ENCODE data around the gene FAM135A. TPM values are rescaled to one million over a fixed set of nuclear protein-coding genes. Genes with fewer than 3 reads are reported as not detected.

The FAM135A gene
- total RNA-seq (2014; rRNA removed; shearing (Covaris generic)) (8.2 and 11.5 TPM in 2 replicates), polyA plus RNA-seq (2016; fragmentation: Nextera tagmentation; extraction: Ambion mirVana) (3.5 and 4.9 TPM in 2 replicates)

GRCh38 chr6:70413114-70413991 is at the start of gene FAM135A:
TSS of gene FAM135A (plus strand) at chr6:70413508. CDS start at chr6:70428343, 14,835 bp downstream.
- Histone ChIP-seq H3K27ac (peak within 1 kb of the TSS; percentile 19; the same call in 1 of the 2 replicates), H2AFZ (peak within 1 kb of the TSS; percentile 98), H3K4me1 (ENCODE audit: insufficient read depth) (peaks cover 6% of the 10 kb centered on the region), H3K27me3 (replicated peaks; ENCODE audit: insufficient read depth) (no peaks in the 10 kb centered on the region), H3K9me2 (ENCODE audit: insufficient read depth) (no peaks in the 10 kb centered on the region), H3K4me3 (peak within 1 kb of the TSS; percentile 93), H3K36me3 (ENCODE audit: low read depth) (no peaks in the 10 kb centered on the region), H3K9ac (peak within 1 kb of the TSS; percentile 88), H3K9me3 (ENCODE audit: low read depth) (no peaks in the 10 kb centered on the region), H4K20me1 (ENCODE audit: insufficient read depth) (no peaks in the 10 kb centered on the region), H3K79me2 (ENCODE audit: insufficient read depth) (no peaks in the 10 kb centered on the region), H3K4me2 (ENCODE audit: unreplicated experiment) (peak within 1 kb of the TSS; percentile 95), H3F3A (ENCODE audit: insufficient read depth) (peaks cover 19% of the 10 kb centered on the region; the same call in 1 of the 2 replicates)
- WGBS, 2 experiments (ENCODE audit: low coverage in 1 of 2, low lambda C conversion rate in 2 of 2, missing lambda C conversion rate in 2 of 2): 0 to 1% methylated on average over 55 to 82 of the region's 89 CpGs
- peak; percentile 98 for DNase-seq
- in situ Hi-C loops (cut with MboI): no loop called here
- no peak for TF ChIP-seq EZH2 (IDR thresholded peaks at IDR 0.05; ENCODE audit: insufficient read depth, poor library complexity, severe bottlenecking)

- no peaks in the 10 kb centered on the region for H3F3A ChIP-seq (ENCODE audit: insufficient read depth)
- no peaks in the 10 kb centered on the region for H3K4me1 ChIP-seq (ENCODE audit: insufficient read depth)
- no peaks in the 10 kb centered on the region for H3K9me3 ChIP-seq (ENCODE audit: low read depth)
- no peak overlapping the region for H3K4me3 ChIP-seq
- H3K27ac ChIP-seq: no peak overlapping the region
- in situ Hi-C loops (cut with MboI): no loop called here
- no peaks in the 10 kb centered on the region for H3K36me3 ChIP-seq (ENCODE audit: low read depth)
- WGBS, 2 experiments (ENCODE audit: low coverage in 1 of 2, low lambda C conversion rate in 2 of 2, missing lambda C conversion rate in 2 of 2): 54% methylated on average over 11 of the region's 11 CpGs
- TF ChIP-seq EZH2phosphoT487 (IDR thresholded peaks at IDR 0.05; ENCODE audit: insufficient read depth, low read depth): no peak
- TF ChIP-seq EZH2 (IDR thresholded peaks at IDR 0.05; ENCODE audit: insufficient read depth, poor library complexity, severe bottlenecking): no peak
- H3K27me3 ChIP-seq (replicated peaks; ENCODE audit: insufficient read depth): peaks cover 48% of the 10 kb centered on the region
- no peaks in the 10 kb centered on the region for H3K79me2 ChIP-seq (ENCODE audit: insufficient read depth)
- H3K9ac ChIP-seq: no peak overlapping the region
- no peak overlapping the region for H3K4me2 ChIP-seq (ENCODE audit: unreplicated experiment)
- DNase-seq: no peak
- no peaks in the 10 kb centered on the region for H3K9me2 ChIP-seq (ENCODE audit: insufficient read depth)
- H2AFZ ChIP-seq: no peak overlapping the region
- H4K20me1 ChIP-seq (ENCODE audit: insufficient read depth): no peaks in the 10 kb centered on the region
These were observed 49.4 kb upstream of the FAM135A start for GRCh38 chr6:70363741-70364493.

- DNase-seq: peak; percentile 81
- in situ Hi-C loops (cut with MboI): no loop called here
- no peaks in the 10 kb centered on the region for H3K79me2 ChIP-seq (ENCODE audit: insufficient read depth)
- no peak overlapping the region for H3K4me3 ChIP-seq
- no peak overlapping the region for H3K27ac ChIP-seq
- H3K36me3 ChIP-seq (ENCODE audit: low read depth): no peaks in the 10 kb centered on the region
- H3K9me2 ChIP-seq (ENCODE audit: insufficient read depth): no peaks in the 10 kb centered on the region
- H2AFZ ChIP-seq: no peak overlapping the region
- H3F3A ChIP-seq (ENCODE audit: insufficient read depth): no peaks in the 10 kb centered on the region
- no peaks in the 10 kb centered on the region for H3K9me3 ChIP-seq (ENCODE audit: low read depth)
- H3K4me1 ChIP-seq (ENCODE audit: insufficient read depth): no peaks in the 10 kb centered on the region
- no peaks in the 10 kb centered on the region for H4K20me1 ChIP-seq (ENCODE audit: insufficient read depth)
- peaks cover 63% of the 10 kb centered on the region for H3K27me3 ChIP-seq (replicated peaks; ENCODE audit: insufficient read depth)
- TF ChIP-seq EZH2 (IDR thresholded peaks at IDR 0.05; ENCODE audit: insufficient read depth, poor library complexity, severe bottlenecking): no peak
- no peak for TF ChIP-seq EZH2phosphoT487 (IDR thresholded peaks at IDR 0.05; ENCODE audit: insufficient read depth, low read depth)
- no peak overlapping the region for H3K9ac ChIP-seq
- 17 to 18% methylated on average over 5 of the region's 5 CpGs for WGBS, 2 experiments (ENCODE audit: low coverage in 1 of 2, low lambda C conversion rate in 2 of 2, missing lambda C conversion rate in 2 of 2)
- H3K4me2 ChIP-seq (ENCODE audit: unreplicated experiment): no peak overlapping the region
These were observed 43.9 kb upstream of the FAM135A start for GRCh38 chr6:70369332-70369950.

- no peaks in the 10 kb centered on the region for H3F3A ChIP-seq (ENCODE audit: insufficient read depth)
- no peaks in the 10 kb centered on the region for H4K20me1 ChIP-seq (ENCODE audit: insufficient read depth)
- peaks cover 52% of the 10 kb centered on the region for H3K27me3 ChIP-seq (replicated peaks; ENCODE audit: insufficient read depth)
- no peaks in the 10 kb centered on the region for H3K36me3 ChIP-seq (ENCODE audit: low read depth)
- no peak overlapping the region for H3K27ac ChIP-seq
- no peaks in the 10 kb centered on the region for H3K4me1 ChIP-seq (ENCODE audit: insufficient read depth)
- H3K9ac ChIP-seq: no peak overlapping the region
- H3K4me2 ChIP-seq (ENCODE audit: unreplicated experiment): no peak overlapping the region
- TF ChIP-seq EZH2 (IDR thresholded peaks at IDR 0.05; ENCODE audit: insufficient read depth, poor library complexity, severe bottlenecking) (no peak), EZH2phosphoT487 (IDR thresholded peaks at IDR 0.05; ENCODE audit: insufficient read depth, low read depth) (no peak)
- no peaks in the 10 kb centered on the region for H3K9me2 ChIP-seq (ENCODE audit: insufficient read depth)
- no peaks in the 10 kb centered on the region for H3K9me3 ChIP-seq (ENCODE audit: low read depth)
- no peak for DNase-seq
- H3K4me3 ChIP-seq: no peak overlapping the region
- H3K79me2 ChIP-seq (ENCODE audit: insufficient read depth): no peaks in the 10 kb centered on the region
- WGBS, 2 experiments (ENCODE audit: low coverage in 1 of 2, low lambda C conversion rate in 2 of 2, missing lambda C conversion rate in 2 of 2): 82 to 84% methylated on average over 4 of the region's 4 CpGs
- no peak overlapping the region for H2AFZ ChIP-seq
- in situ Hi-C loops (cut with MboI): no loop called here
These were observed 42.8 kb upstream of the FAM135A start for GRCh38 chr6:70370496-70370895.

Data from GM23248 (cell line).